H1 (cell line): ENCODE measurements around the gene MIF. TPM values are rescaled to one million over a fixed set of nuclear protein-coding genes. Genes with fewer than 3 reads are reported as not detected.

ENCODE experiments used
- CTCF ChIA-PET: fragments of 300-600 bp; sonication (Branson Sonifier 250); formaldehyde crosslinking; loops from one replicate; lab custom pipeline; 2021; ENCODE audit not compliant: partially characterized antibody; lab: Charles Lee
- POLR2A ChIA-PET: fragments of 300-600 bp; sonication (Branson Sonifier 250); formaldehyde crosslinking; loops from one replicate; lab custom pipeline; 2021; ENCODE audit warnings: inconsistent platforms; ENCODE audit not compliant: partially characterized antibody; lab: Charles Lee
- DNase-seq, 2 experiments: peaks; one replicate each; pipeline versions ENCODE4 v3.0.0 to v3.0.0-alpha.2; 2010 to 2022; ENCODE audit warnings: low spot score in 2 of 2, low read depth in 1 of 2, mixed read lengths in 1 of 2
- FAIRE-seq: peaks from 2 replicates; lab custom pipeline; 2011; peaks lifted over from hg19 to GRCh38; lab: Jason Lieb, UNC
- H2AFZ ChIP-seq: 2 replicates; pipeline ENCODE4 v1.8.1; 2012; ENCODE audit warnings: low read length, inconsistent platforms
- H2AK5ac ChIP-seq: 2 replicates; pipeline ENCODE4 v1.6.1; 2013; ENCODE audit warnings: low read depth, low read length
- H2BK120ac ChIP-seq: replicated peaks from 2 replicates; pipeline ENCODE3; 2013; ENCODE audit warnings: low read depth, low read length, inconsistent platforms
- H2BK12ac ChIP-seq: 2 replicates; pipeline ENCODE4 v1.6.1; 2013; ENCODE audit warnings: low read depth, low read length
- H2BK15ac ChIP-seq: 2 replicates; pipeline ENCODE4 v1.6.1; 2013; ENCODE audit warnings: low read length
- H2BK20ac ChIP-seq: 2 replicates; pipeline ENCODE4 v1.6.1; 2013; ENCODE audit warnings: low read length
- H2BK5ac ChIP-seq: 2 replicates; pipeline ENCODE4 v1.6.1; 2013; ENCODE audit warnings: low read depth, low read length
- H3K14ac ChIP-seq: 2 replicates; pipeline ENCODE4 v1.6.1; 2013; ENCODE audit warnings: inconsistent platforms; ENCODE audit not compliant: insufficient read length
- H3K18ac ChIP-seq: 2 replicates; pipeline ENCODE4 v1.6.1; 2013; ENCODE audit warnings: low read length; ENCODE audit errors: extremely low read depth
- H3K23ac ChIP-seq: 2 replicates; pipeline ENCODE4 v1.6.1; 2013; ENCODE audit warnings: inconsistent platforms; ENCODE audit not compliant: insufficient read length
- H3K23me2 ChIP-seq: 2 replicates; pipeline ENCODE4 v1.6.1; 2013; ENCODE audit warnings: low read depth, low read length
- H3K27ac ChIP-seq: 2 replicates; pipeline ENCODE4 v1.6.1; 2011; ENCODE audit warnings: low read depth, low read length, inconsistent platforms
- H3K27me3 ChIP-seq, 4 experiments: replicated peaks in 1 of 4; 1 replicate in 1 of 4; 2 replicates in 3 of 4; pipeline versions ENCODE4 v1.6.1 to v1.8.1; 2011 to 2013; ENCODE audit warnings: low read length in 3 of 4, mild to moderate bottlenecking in 3 of 4, inconsistent platforms in 2 of 4, mixed read lengths in 2 of 4, moderate library complexity in 1 of 4; ENCODE audit not compliant: control insufficient read depth in 3 of 4, insufficient read depth in 3 of 4; ENCODE audit errors: extremely low read depth in 1 of 4
- H3K36me3 ChIP-seq, 4 experiments: 2 replicates each; pipeline versions ENCODE4 v1.6.1 to v1.8.1; 2011 to 2013; ENCODE audit warnings: mild to moderate bottlenecking in 4 of 4, low read length in 3 of 4, moderate library complexity in 2 of 4, control low read depth in 1 of 4, inconsistent platforms in 1 of 4; ENCODE audit not compliant: insufficient read depth in 4 of 4, control insufficient read depth in 2 of 4
- H3K4ac ChIP-seq: replicated peaks from 2 replicates; pipeline ENCODE3; 2013; ENCODE audit warnings: low read length, low read depth, mixed read lengths, inconsistent platforms; ENCODE audit not compliant: insufficient read length
- H3K4me1 ChIP-seq, 4 experiments: replicated peaks in 1 of 4; 1 replicate in 1 of 4; 2 replicates in 3 of 4; pipeline versions ENCODE4 v1.6.1 to v1.8.1; 2011 to 2013; ENCODE audit warnings: low read length in 3 of 4, inconsistent platforms in 2 of 4, mixed read lengths in 1 of 4; ENCODE audit not compliant: insufficient read depth in 4 of 4, control insufficient read depth in 3 of 4
- H3K4me2 ChIP-seq, 2 experiments: 2 replicates each; pipeline versions ENCODE4 v1.6.1 to v1.8.1; 2011 to 2013; ENCODE audit warnings: low read depth in 2 of 2, low read length in 2 of 2, control low read depth in 1 of 2, inconsistent platforms in 1 of 2, mild to moderate bottlenecking in 1 of 2; ENCODE audit not compliant: insufficient read depth in 1 of 2
- H3K4me3 ChIP-seq, 4 experiments: fragments of 200-600, 300-600 bp in 1 of 4; sonication (generic), shearing (Covaris generic), sonication (Bioruptor Twin) in 1 of 4; 2 replicates each; pipeline versions ENCODE4 v1.5.1 to v1.8.1; 2011 to 2016; ENCODE audit warnings: low read length in 4 of 4, low read depth in 3 of 4, control low read depth in 2 of 4, inconsistent platforms in 2 of 4, mild to moderate bottlenecking in 2 of 4, mixed read lengths in 1 of 4, moderate library complexity in 1 of 4; ENCODE audit not compliant: insufficient read depth in 2 of 4; ENCODE audit errors: extremely low read depth in 1 of 4
- H3K56ac ChIP-seq: replicated peaks from 2 replicates; pipeline ENCODE3; 2013; ENCODE audit warnings: low read depth, mild to moderate bottlenecking, mixed read lengths, low read length, inconsistent platforms; ENCODE audit not compliant: insufficient read length
- H3K79me1 ChIP-seq: 2 replicates; pipeline ENCODE4 v1.6.1; 2013; ENCODE audit warnings: low read depth, low read length, control low read depth
- H3K79me2 ChIP-seq, 2 experiments: 2 replicates each; pipeline versions ENCODE4 v1.6.1 to v1.8.1; 2012 to 2013; ENCODE audit warnings: low read length in 2 of 2, mild to moderate bottlenecking in 2 of 2, inconsistent platforms in 1 of 2; ENCODE audit not compliant: insufficient read depth in 2 of 2, control insufficient read depth in 1 of 2
- H3K9ac ChIP-seq, 4 experiments: replicated peaks in 1 of 4; 1 replicate in 1 of 4; 2 replicates in 3 of 4; pipeline versions ENCODE4 v1.6.1 to v1.8.1; 2011 to 2013; ENCODE audit warnings: low read depth in 3 of 4, low read length in 3 of 4, control low read depth in 2 of 4, mild to moderate bottlenecking in 2 of 4, moderate library complexity in 2 of 4, inconsistent platforms in 1 of 4; ENCODE audit errors: extremely low read depth in 1 of 4
- H3K9me3 ChIP-seq, 2 experiments: 2 replicates each; pipeline versions ENCODE4 v1.6.1 to v1.8.1; 2012 to 2013; ENCODE audit warnings: mild to moderate bottlenecking in 2 of 2, moderate library complexity in 2 of 2, control low read depth in 1 of 2, inconsistent platforms in 1 of 2, low read depth in 1 of 2, low read length in 1 of 2, mixed read lengths in 1 of 2; ENCODE audit not compliant: insufficient read depth in 2 of 2
- H4K20me1 ChIP-seq, 2 experiments: replicated peaks in 1 of 2; 2 replicates each; pipeline versions ENCODE3 to v1.8.1; 2011 to 2013; ENCODE audit warnings: inconsistent platforms in 2 of 2, low read length in 2 of 2, mild to moderate bottlenecking in 1 of 2; ENCODE audit not compliant: insufficient read depth in 2 of 2, control insufficient read depth in 1 of 2
- H4K5ac ChIP-seq: 2 replicates; pipeline ENCODE4 v1.6.1; 2013; ENCODE audit warnings: low read length, low read depth, mixed read lengths, inconsistent platforms; ENCODE audit not compliant: insufficient read length
- H4K8ac ChIP-seq: 2 replicates; pipeline ENCODE4 v1.8.0; 2013; ENCODE audit warnings: mild to moderate bottlenecking, moderate library complexity, low read length, inconsistent platforms; ENCODE audit not compliant: insufficient read depth; ENCODE audit errors: extremely low read depth
- H4K91ac ChIP-seq: replicated peaks from 2 replicates; pipeline ENCODE3; 2013; ENCODE audit warnings: low read length, mixed read lengths, inconsistent platforms; ENCODE audit not compliant: insufficient read length
- CTCF ChIP-seq, 3 experiments: IDR thresholded peaks; 1 replicate in 2 of 3; 2 replicates in 1 of 3; pipeline versions ENCODE4 v1.5.1 to v1.6.1; 2011; ENCODE audit warnings: low read length in 3 of 3, mild to moderate bottlenecking in 3 of 3, inconsistent platforms in 2 of 3, low read depth in 1 of 3, moderate library complexity in 1 of 3; ENCODE audit not compliant: insufficient read depth in 1 of 3; ENCODE audit errors: control extremely low read depth in 1 of 3
- EGR1 ChIP-seq: IDR thresholded peaks from 2 replicates; pipeline ENCODE4 v1.6.1; 2011; ENCODE audit warnings: low read depth, low read length, borderline replicate concordance
- GTF2F1 ChIP-seq: IDR thresholded peaks from 2 replicates; pipeline ENCODE4 v1.6.1; 2012; ENCODE audit warnings: low read depth, low read length, improper control_type of control experiment, borderline replicate concordance
- HDAC2 ChIP-seq, 2 experiments: fragments of 300-600 bp in 1 of 2; sonication (generic) in 1 of 2; IDR thresholded peaks; 2 replicates each; pipeline ENCODE4 v1.6.1; 2011 to 2012; ENCODE audit warnings: low read depth in 2 of 2, low read length in 2 of 2, mild to moderate bottlenecking in 2 of 2, moderate library complexity in 2 of 2, borderline replicate concordance in 1 of 2, inconsistent platforms in 1 of 2
- KDM1A ChIP-seq: fragments of 200-600, 300-600 bp; sonication (generic); IDR thresholded peaks from 2 replicates; pipeline ENCODE4 v1.7.1; 2016; ENCODE audit warnings: mild to moderate bottlenecking, low read length, borderline replicate concordance
- PHF8 ChIP-seq: fragments of 200-600 bp; sonication (generic); conservative IDR thresholded peaks from 2 replicates; pipeline ENCODE4 v1.7.1; 2012; ENCODE audit warnings: low read depth, mild to moderate bottlenecking, inconsistent platforms, low read length, moderate library complexity
- POU5F1 ChIP-seq: IDR thresholded peaks from 2 replicates; pipeline ENCODE4 v1.6.1; 2011; ENCODE audit warnings: low read depth, mild to moderate bottlenecking, low read length, moderate library complexity
- SAP30 ChIP-seq: fragments of 300-600 bp; sonication (generic); IDR thresholded peaks from 2 replicates; pipeline ENCODE4 v1.7.1; 2012; ENCODE audit warnings: low read length, moderate library complexity, mild to moderate bottlenecking, inconsistent platforms; ENCODE audit not compliant: insufficient read depth, insufficient replicate concordance
- USF2 ChIP-seq: IDR thresholded peaks from 2 replicates; pipeline ENCODE4 v1.6.1; 2011; ENCODE audit warnings: low read length, improper control_type of control experiment
- WGBS, 2 experiments: shearing (Covaris generic) in 1 of 2; methylation state at CpG; one replicate each; pipeline versions ENCODE4 v1.1.6 to v1.1.7; 2013 to 2015; ENCODE audit warnings: low lambda C conversion rate in 2 of 2, mixed read lengths in 2 of 2, inconsistent platforms in 1 of 2, low coverage in 1 of 2, missing lambda C conversion rate in 1 of 2; ENCODE audit not compliant: insufficient replicate concordance in 2 of 2, insufficient coverage in 1 of 2, insufficient read length in 1 of 2; ENCODE audit errors: extremely low coverage in 1 of 2, missing lambda C conversion rate in 1 of 2; 5-methylcytosine and 5-hydroxymethylcytosine counted together
- polyA plus RNA-seq, 7 experiments: library from polyadenylated mRNA; depleted of rRNA in 3 of 7; stranded (reverse) in 5 of 7; unstranded in 2 of 7; fragments of >200 nt in 5 of 7; fragments of 200-250 nt in 2 of 7; gene quantifications; 1 replicate in 5 of 7; 2 replicates in 1 of 7; 4 replicates in 1 of 7; pipeline versions ENCODE4 v1.2.1 to v1.2.3, GENCODE V29; 2011 to 2013; ENCODE audit warnings: missing spikeins in 2 of 7, mixed read lengths in 2 of 7
- total RNA-seq: library from RNA; stranded (reverse); fragmentation: NEBNext Ultra II Directional; extraction: Animal tissue kit (Norgen Biotek cat#: 25700); gene quantifications from 2 replicates; pipeline ENCODE4 v1.2.1, GENCODE V29; 2021

The MIF gene
- total and polyA plus RNA-seq, 2 of the 8 experiments (the other 6 are each of a cell fraction or from before 2014, with no cell fraction given): 1,082 to 1,870 TPM

- H4K91ac ChIP-seq: no peak overlapping the region
- no peak for DNase-seq
- POLR2A ChIA-PET: interaction anchor here (1.0 to 1.7 kb wide), 3 partner anchors 9 to 66 kb away, joined by 3 to 6 read pairs (median 4); partner anchors contain the start of gene MIF
- no peak for TF ChIP-seq POU5F1
- no peak for TF ChIP-seq HDAC2 (IDR thresholded peaks at IDR 0.05; ENCODE audit: borderline replicate concordance in 1 of 2, low read depth in 2 of 2, low read length in 2 of 2)
- no peak for TF ChIP-seq SAP30
- no peak for TF ChIP-seq EGR1
- no peak for TF ChIP-seq USF2
- TF ChIP-seq CTCF (IDR thresholded peaks at IDR 0.05; ENCODE audit: control extremely low read depth in 1 of 3, insufficient read depth in 1 of 3, low read depth in 1 of 3, low read length in 3 of 3): no peak
- no peak for TF ChIP-seq GTF2F1
- TF ChIP-seq PHF8: no peak
- TF ChIP-seq KDM1A: no peak
Measured at GRCh38 chr22:23915290-23915689, 21.1 kb downstream of the MIF start.

More at GRCh38 chr22:23915290-23915689, 21.1 kb downstream of the MIF start:
- Histone ChIP-seq H2BK120ac (no peak overlapping the region), H2BK5ac (no peak overlapping the region), H3K4me2 (no peak overlapping the region), H3K4me3 (no peak overlapping the region), H3K23me2 (peaks cover 2% of the 10 kb centered on the region; the same call in 1 of the 2 replicates), H3K36me3 (no peaks in the 10 kb centered on the region), H3K14ac (no peak overlapping the region), H3K4ac (no peak overlapping the region), H2BK15ac (no peak overlapping the region), H2BK20ac (no peak overlapping the region), H3K18ac (no peak overlapping the region), H3K27ac (no peak overlapping the region), H3K27me3 (0 out of 7 replicates have a peak, but pooled peaks cover 0 to 2% (median 0%) of the 10 kb centered on the region in 4 experiments), H3K79me1 (no peaks in the 10 kb centered on the region), H2AK5ac (no peak overlapping the region), H2BK12ac (no peak overlapping the region), H3K4me1 (peaks cover 0 to 5% (median 4%) of the 10 kb centered on the region in 4 experiments; a peak in 5 of 7 replicates), H3K9ac (no peak overlapping the region), H4K20me1 (no peaks in the 10 kb centered on the region), H3K23ac (no peak overlapping the region), H3K9me3 (peaks cover 0 to 6% of the 10 kb centered on the region in 2 experiments; a peak in 1 of 4 replicates), H4K8ac (no peak overlapping the region), H2AFZ (no peak overlapping the region), H4K5ac (no peak overlapping the region), H3K56ac (no peak overlapping the region), H3K79me2 (no peaks in the 10 kb centered on the region)
- WGBS, 2 experiments: 98% methylated on average over 3 of the region's 3 CpGs; no CpG with 5 or more reads in 1 of the 2 experiments
- CTCF ChIA-PET: no interaction called here
- no peak for FAIRE-seq
